HepG2 (cell line): ENCODE measurements around the gene MAP2K7. TPM values are rescaled to one million over a fixed set of nuclear protein-coding genes. Genes with fewer than 3 reads are reported as not detected.

Source experiments
- ATAC-seq: fragments of 200-7000 bp; cut with Tn5 transposase; 3 replicates; pipeline ENCODE4 v1.9.1; 2020; ENCODE audit warnings: mild to moderate bottlenecking, moderate library complexity
- BruUV-seq: library from RNA; stranded (reverse); fragments of 400-500 nt; replicated peaks from 2 replicates; lab custom pipeline; 2021; lab: Mats Ljungman, UMichigan
- CTCF ChIA-PET: fragments of 300-600 bp; formaldehyde crosslinking; extraction: SDS; loops from one replicate; lab custom pipeline; 2021; ENCODE audit warnings: low total read pairs, inconsistent platforms, low intra/inter-chr PET ratio; lab: Yijun Ruan, JAX
- POLR2A ChIA-PET: fragments of 350-600 bp; sonication (Branson Sonifier 250); formaldehyde crosslinking; loops from one replicate; lab custom pipeline; 2020; ENCODE audit warnings: antibody characterized with exemption, inconsistent platforms; lab: Yijun Ruan, JAX
- DNase-seq: peaks from one replicate; pipeline ENCODE4 v3.0.0-alpha.2; 2015; ENCODE audit warnings: low spot score
- FAIRE-seq: peaks from 3 replicates; lab custom pipeline; 2011; peaks lifted over from hg19 to GRCh38; lab: Jason Lieb, UNC
- H2AFZ ChIP-seq: one replicate; pipeline ENCODE4 v1.6.1; 2011; ENCODE audit warnings: low read length, inconsistent platforms
- H3K27ac ChIP-seq: fragments of 300-600 bp; 3 replicates; pipeline ENCODE4 v1.8.0; 2011; ENCODE audit warnings: mixed run types, mild to moderate bottlenecking, mixed read lengths, low read length, inconsistent platforms; ENCODE audit not compliant: insufficient read depth; ENCODE audit errors: extremely low read length
- H3K27me3 ChIP-seq, 2 experiments: fragments of 200-600 bp in 1 of 2; 2 replicates in 1 of 2; 3 replicates in 1 of 2; pipeline versions ENCODE4 v1.6.0 to v1.8.0; 2011; ENCODE audit warnings: low read length in 2 of 2, mild to moderate bottlenecking in 2 of 2, moderate library complexity in 2 of 2, inconsistent platforms in 1 of 2; ENCODE audit not compliant: insufficient read depth in 2 of 2, control insufficient read depth in 1 of 2
- H3K36me3 ChIP-seq, 2 experiments: fragments of 200-600 bp in 1 of 2; replicated peaks in 1 of 2; 2 replicates in 1 of 2; 3 replicates in 1 of 2; pipeline versions ENCODE4 v1.5.1 to v1.8.0; 2011; ENCODE audit warnings: low read length in 2 of 2, inconsistent platforms in 1 of 2; ENCODE audit not compliant: insufficient read depth in 2 of 2, control insufficient read depth in 1 of 2
- H3K4me1 ChIP-seq: 2 replicates; pipeline ENCODE4 v1.5.1; 2012; ENCODE audit warnings: low read length, inconsistent platforms; ENCODE audit not compliant: insufficient read depth
- H3K4me2 ChIP-seq: 2 replicates; pipeline ENCODE4 v1.6.0; 2011; ENCODE audit warnings: low read depth, low read length, inconsistent platforms
- H3K4me3 ChIP-seq, 3 experiments: fragments of 200-600 bp in 1 of 3; sonication (generic), shearing (Covaris generic) in 1 of 3; replicated peaks in 1 of 3; 2 replicates each; pipeline ENCODE4 v1.5.1; 2011 to 2016; ENCODE audit warnings: low read length in 3 of 3, inconsistent platforms in 2 of 3, low read depth in 2 of 3, mild to moderate bottlenecking in 2 of 3, control low read depth in 1 of 3, mixed read lengths in 1 of 3; ENCODE audit not compliant: insufficient read depth in 1 of 3
- H3K79me2 ChIP-seq: one replicate; pipeline ENCODE4 v1.6.1; 2011; ENCODE audit warnings: low read length, inconsistent platforms; ENCODE audit not compliant: insufficient read depth
- H3K9ac ChIP-seq: 2 replicates; pipeline ENCODE4 v1.6.0; 2011; ENCODE audit warnings: mild to moderate bottlenecking, low read depth, low read length, inconsistent platforms; ENCODE audit not compliant: insufficient read depth
- H3K9me3 ChIP-seq: 2 replicates; pipeline ENCODE4 v1.5.1; 2012; ENCODE audit warnings: mild to moderate bottlenecking, low read length
- H4K20me1 ChIP-seq: 2 replicates; pipeline ENCODE4 v1.6.0; 2011; ENCODE audit warnings: inconsistent platforms, mild to moderate bottlenecking, low read length, moderate library complexity; ENCODE audit not compliant: insufficient read depth
- KLF11 ChIP-seq: IDR thresholded peaks from 2 replicates; pipeline ENCODE4 v1.6.1; 2016; ENCODE audit warnings: missing compliant biosample characterization
- MAF1 ChIP-seq: sonication (generic); formaldehyde crosslinking; IDR thresholded peaks from 2 replicates; pipeline ENCODE4 v1.5.0; 2020; ENCODE audit warnings: missing genetic modification reagents, borderline replicate concordance
- MTA3 ChIP-seq: sonication (generic); formaldehyde crosslinking; IDR thresholded peaks from 2 replicates; pipeline ENCODE4 v1.4.0; 2020; ENCODE audit warnings: missing genetic modification reagents
- POLR2A ChIP-seq, 2 experiments: IDR thresholded peaks; 2 replicates each; pipeline ENCODE4 v1.6.1; 2011; ENCODE audit warnings: low read depth in 2 of 2, low read length in 2 of 2, mild to moderate bottlenecking in 1 of 2, moderate library complexity in 1 of 2; ENCODE audit not compliant: insufficient read depth in 1 of 2
- ZFYVE20 ChIP-seq: sonication (generic); formaldehyde crosslinking; IDR thresholded peaks from 2 replicates; pipeline ENCODE4 v1.8.0; 2023; ENCODE audit warnings: low read depth, mild to moderate bottlenecking, moderate library complexity, missing genetic modification reagents, borderline replicate concordance
- ZNF446 ChIP-seq: sonication (generic); formaldehyde crosslinking; IDR thresholded peaks from 2 replicates; pipeline ENCODE4 v1.5.0; 2020; ENCODE audit warnings: mild to moderate bottlenecking, missing genetic modification reagents
- ZNF549 ChIP-seq: sonication (generic); formaldehyde crosslinking; IDR thresholded peaks from 2 replicates; pipeline ENCODE4 v1.5.0; 2020; ENCODE audit warnings: missing genetic modification reagents
- ZNF768 ChIP-seq: sonication (generic); formaldehyde crosslinking; IDR thresholded peaks from 2 replicates; pipeline ENCODE4 v1.4.0; 2020; ENCODE audit warnings: missing genetic modification reagents
- WGBS: methylation state at CpG from one replicate; pipeline ENCODE4 v1.1.6; 2017; ENCODE audit warnings: low lambda C conversion rate; 5-methylcytosine and 5-hydroxymethylcytosine counted together
- in situ Hi-C: cut with HindIII; loops from 2 replicates; pipeline ENCODE4 v1.10.0; 2017; ENCODE audit warnings: low pct_unique_long_range_greater_than_20kb; ENCODE audit not compliant: extremely low pct_ligation_motif_present
- intact Hi-C: fragments of 100-400 bp; cut with micrococcal nuclease; formaldehyde crosslinking; loops from one replicate; pipeline ENCODE4 v1.10.0; 2022; ENCODE audit not compliant: unreplicated experiment
- polyA plus RNA-seq, 8 experiments: library from polyadenylated mRNA; depleted of rRNA in 3 of 8; stranded (reverse) in 7 of 8; unstranded in 1 of 8; fragments of >200 nt; fragmentation: Illumina TruSeq in 4 of 8; extraction: Trizol in 4 of 8; gene quantifications; 2 replicates each; pipeline versions ENCODE4 v1.2.1 to v1.2.3, GENCODE V29; 2011 to 2016; ENCODE audit warnings: low read depth in 4 of 8, missing spikeins in 1 of 8, mixed read lengths in 1 of 8; ENCODE audit not compliant: insufficient read depth in 1 of 8
- total RNA-seq, 5 experiments: library from RNA; depleted of rRNA; stranded (reverse); fragments of >200 nt; fragmentation: Illumina TruSeq; extraction: Trizol; gene quantifications; 2 replicates each; pipeline ENCODE4 v1.2.3, GENCODE V29; 2016; ENCODE audit warnings: low read depth in 1 of 5
- TF ChIP-seq, protein P1 (sequence below): sonication (generic); formaldehyde crosslinking; IDR thresholded peaks from 2 replicates; pipeline ENCODE4 v1.5.1; 2020; ENCODE audit warnings: mild to moderate bottlenecking, missing genetic modification reagents, moderate library complexity
- TF ChIP-seq, protein P2 (sequence below): sonication (generic); formaldehyde crosslinking; IDR thresholded peaks from 2 replicates; pipeline ENCODE4 v1.5.0; 2020; ENCODE audit warnings: missing genetic modification reagents, mild to moderate bottlenecking, borderline replicate concordance
- TF ChIP-seq, protein P3 (sequence below): sonication (generic); formaldehyde crosslinking; IDR thresholded peaks from 2 replicates; pipeline ENCODE4 v1.4.0; 2020; ENCODE audit warnings: mild to moderate bottlenecking, missing genetic modification reagents

Gene MAP2K7
- total and polyA plus RNA-seq, 2 of the 13 experiments (the other 11 are each of a cell fraction or from before 2014, with no cell fraction given), result 9.0 to 10.8 TPM

DNA sequence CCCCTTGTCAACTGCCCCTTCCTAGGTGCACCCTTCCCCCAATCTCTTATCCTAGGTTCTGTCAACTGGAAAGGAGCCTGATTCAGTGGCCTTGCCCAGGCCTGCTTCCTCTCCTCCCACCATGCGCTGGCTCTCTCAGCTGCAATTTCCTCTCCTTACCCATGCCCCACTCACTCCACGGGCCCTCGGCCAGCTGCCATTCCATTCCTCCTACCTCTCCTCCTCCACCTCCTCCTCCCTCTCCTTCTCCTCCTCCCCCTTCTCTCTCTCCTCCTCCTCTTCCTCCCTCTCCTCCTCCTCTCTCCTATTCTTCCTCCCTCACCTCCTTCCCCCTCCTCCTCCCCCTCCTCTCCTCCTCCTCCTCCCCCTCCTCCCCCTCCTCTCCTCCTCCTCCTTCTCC, 49.4 kb downstream of the MAP2K7 start (continued):
- TF ChIP-seq, protein P1, sequence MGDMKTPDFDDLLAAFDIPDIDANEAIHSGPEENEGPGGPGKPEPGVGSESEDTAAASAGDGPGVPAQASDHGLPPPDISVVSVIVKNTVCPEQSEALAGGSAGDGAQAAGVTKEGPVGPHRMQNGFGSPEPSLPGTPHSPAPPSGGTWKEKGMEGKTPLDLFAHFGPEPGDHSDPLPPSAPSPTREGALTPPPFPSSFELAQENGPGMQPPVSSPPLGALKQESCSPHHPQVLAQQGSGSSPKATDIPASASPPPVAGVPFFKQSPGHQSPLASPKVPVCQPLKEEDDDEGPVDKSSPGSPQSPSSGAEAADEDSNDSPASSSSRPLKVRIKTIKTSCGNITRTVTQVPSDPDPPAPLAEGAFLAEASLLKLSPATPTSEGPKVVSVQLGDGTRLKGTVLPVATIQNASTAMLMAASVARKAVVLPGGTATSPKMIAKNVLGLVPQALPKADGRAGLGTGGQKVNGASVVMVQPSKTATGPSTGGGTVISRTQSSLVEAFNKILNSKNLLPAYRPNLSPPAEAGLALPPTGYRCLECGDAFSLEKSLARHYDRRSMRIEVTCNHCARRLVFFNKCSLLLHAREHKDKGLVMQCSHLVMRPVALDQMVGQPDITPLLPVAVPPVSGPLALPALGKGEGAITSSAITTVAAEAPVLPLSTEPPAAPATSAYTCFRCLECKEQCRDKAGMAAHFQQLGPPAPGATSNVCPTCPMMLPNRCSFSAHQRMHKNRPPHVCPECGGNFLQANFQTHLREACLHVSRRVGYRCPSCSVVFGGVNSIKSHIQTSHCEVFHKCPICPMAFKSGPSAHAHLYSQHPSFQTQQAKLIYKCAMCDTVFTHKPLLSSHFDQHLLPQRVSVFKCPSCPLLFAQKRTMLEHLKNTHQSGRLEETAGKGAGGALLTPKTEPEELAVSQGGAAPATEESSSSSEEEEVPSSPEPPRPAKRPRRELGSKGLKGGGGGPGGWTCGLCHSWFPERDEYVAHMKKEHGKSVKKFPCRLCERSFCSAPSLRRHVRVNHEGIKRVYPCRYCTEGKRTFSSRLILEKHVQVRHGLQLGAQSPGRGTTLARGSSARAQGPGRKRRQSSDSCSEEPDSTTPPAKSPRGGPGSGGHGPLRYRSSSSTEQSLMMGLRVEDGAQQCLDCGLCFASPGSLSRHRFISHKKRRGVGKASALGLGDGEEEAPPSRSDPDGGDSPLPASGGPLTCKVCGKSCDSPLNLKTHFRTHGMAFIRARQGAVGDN (CRISPR knock-in tag), result no peak
- TF ChIP-seq, all 625 proteins: peak for 2

DNA sequence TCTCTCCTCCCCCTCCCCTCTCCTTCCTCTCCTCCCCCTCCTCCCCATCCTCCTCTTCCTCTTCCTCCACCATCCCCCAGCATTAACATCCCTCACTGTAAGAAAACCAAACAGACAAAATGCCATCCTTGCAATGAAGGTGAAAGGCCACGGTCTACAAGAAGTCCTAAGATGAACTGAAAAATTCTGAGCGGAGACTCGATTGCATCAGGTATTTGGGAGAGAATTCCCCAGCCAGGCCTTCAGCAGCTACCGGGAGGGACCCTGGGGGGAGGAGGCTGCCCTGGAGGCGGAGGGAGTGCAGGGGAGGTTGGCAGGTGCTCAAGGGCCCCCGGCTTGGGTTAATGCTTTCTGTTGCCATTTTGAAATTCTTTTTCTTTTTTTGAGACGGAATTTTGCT, 49.9 kb downstream of the MAP2K7 start:
- Histone ChIP-seq H3K4me2 (no peak overlapping the region), H3K27ac (no peak overlapping the region), H3K9ac (no peak overlapping the region), H4K20me1 (no peaks in the 10 kb centered on the region), H3K4me1 (peaks cover 16% of the 10 kb centered on the region), H3K9me3 (no peaks in the 10 kb centered on the region), H3K27me3 (no peaks in the 10 kb centered on the region), H3K4me3 (no peak overlapping the region), H3K36me3 (no peaks in the 10 kb centered on the region; a peak in 2 of 5 replicates), H3K79me2 (no peaks in the 10 kb centered on the region), H2AFZ (no peak overlapping the region)
- no TSS peak for BruUV-seq
- DNase-seq (no peak), ATAC-seq (no peak), FAIRE-seq (no peak)
- intact Hi-C loops, result no loop called here
- in situ Hi-C loops, result no loop called here
- no peak for TF ChIP-seq POLR2A (IDR thresholded peaks at IDR 0.05; ENCODE audit: insufficient read depth in 1 of 2, low read depth in 2 of 2, low read length in 2 of 2)
- no peak for TF ChIP-seq ZNF549
- no peak for TF ChIP-seq ZNF446 (CRISPR knock-in tag)
- TF ChIP-seq KLF11, result no peak
- TF ChIP-seq, protein P2, sequence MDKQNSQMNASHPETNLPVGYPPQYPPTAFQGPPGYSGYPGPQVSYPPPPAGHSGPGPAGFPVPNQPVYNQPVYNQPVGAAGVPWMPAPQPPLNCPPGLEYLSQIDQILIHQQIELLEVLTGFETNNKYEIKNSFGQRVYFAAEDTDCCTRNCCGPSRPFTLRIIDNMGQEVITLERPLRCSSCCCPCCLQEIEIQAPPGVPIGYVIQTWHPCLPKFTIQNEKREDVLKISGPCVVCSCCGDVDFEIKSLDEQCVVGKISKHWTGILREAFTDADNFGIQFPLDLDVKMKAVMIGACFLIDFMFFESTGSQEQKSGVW (CRISPR knock-in tag), result no peak
- no peak for TF ChIP-seq ZFYVE20 (CRISPR knock-in tag)
- no peak for TF ChIP-seq MTA3 (CRISPR knock-in tag)
- TF ChIP-seq MAF1, result no peak
- TF ChIP-seq ZNF768, result no peak
- TF ChIP-seq, protein P3, sequence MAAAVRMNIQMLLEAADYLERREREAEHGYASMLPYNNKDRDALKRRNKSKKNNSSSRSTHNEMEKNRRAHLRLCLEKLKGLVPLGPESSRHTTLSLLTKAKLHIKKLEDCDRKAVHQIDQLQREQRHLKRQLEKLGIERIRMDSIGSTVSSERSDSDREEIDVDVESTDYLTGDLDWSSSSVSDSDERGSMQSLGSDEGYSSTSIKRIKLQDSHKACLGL (CRISPR knock-in tag), result no peak
- WGBS, result 66% methylated on average over 7 of the region's 7 CpGs
- CTCF ChIA-PET, result no interaction called here
- POLR2A ChIA-PET, result no interaction called here
